HepG2 (cell line): ENCODE measurements around the gene C19orf33. TPM values are rescaled to one million over a fixed set of nuclear protein-coding genes. Genes with fewer than 3 reads are reported as not detected.

ENCODE experiments used
- CAMTA2 ChIP-seq: sonication (generic); formaldehyde crosslinking; IDR thresholded peaks from 2 replicates; pipeline ENCODE4 v1.4.0; 2020; ENCODE audit warnings: mild to moderate bottlenecking, missing genetic modification reagents, borderline replicate concordance
- CENPX ChIP-seq: sonication (generic); formaldehyde crosslinking; IDR thresholded peaks from 2 replicates; pipeline ENCODE4 v1.9.0; 2021; ENCODE audit warnings: mild to moderate bottlenecking, missing genetic modification reagents, moderate library complexity
- CREM ChIP-seq, 2 experiments: sonication (generic) in 1 of 2; formaldehyde crosslinking in 1 of 2; IDR thresholded peaks; 2 replicates each; pipeline versions ENCODE4 v1.4.0 to v1.6.1; 2016 to 2020; ENCODE audit warnings: antibody characterized with exemption in 1 of 2, mild to moderate bottlenecking in 1 of 2, missing genetic modification reagents in 1 of 2
- GABPB1 ChIP-seq: IDR thresholded peaks from 2 replicates; pipeline ENCODE4 v1.6.1; 2016; ENCODE audit warnings: mild to moderate bottlenecking, missing genetic modification reagents, moderate library complexity, missing compliant biosample characterization
- GLI4 ChIP-seq: sonication (generic); formaldehyde crosslinking; IDR thresholded peaks from 2 replicates; pipeline ENCODE4 v1.5.1; 2020; ENCODE audit warnings: missing genetic modification reagents, mild to moderate bottlenecking, moderate library complexity, borderline replicate concordance
- GPBP1L1 ChIP-seq: sonication (generic); formaldehyde crosslinking; IDR thresholded peaks from 2 replicates; pipeline ENCODE4 v1.5.0; 2020; ENCODE audit warnings: mild to moderate bottlenecking, missing genetic modification reagents
- MYNN ChIP-seq: sonication (generic); formaldehyde crosslinking; IDR thresholded peaks from 2 replicates; pipeline ENCODE4 v1.4.0; 2020; ENCODE audit warnings: mild to moderate bottlenecking, low read depth, missing genetic modification reagents
- NFKBIZ ChIP-seq: IDR thresholded peaks from 2 replicates; pipeline ENCODE4 v1.6.1; 2018; ENCODE audit warnings: missing genetic modification reagents, missing compliant biosample characterization
- PAXIP1 ChIP-seq: sonication (generic); formaldehyde crosslinking; conservative IDR thresholded peaks from 2 replicates; pipeline ENCODE4 v1.4.0; 2020; ENCODE audit warnings: mild to moderate bottlenecking, missing genetic modification reagents, moderate library complexity
- RAD21 ChIP-seq: fragments of 450-650 bp; formaldehyde crosslinking; IDR thresholded peaks from 2 replicates; pipeline ENCODE4 v1.5.0; 2020; ENCODE audit warnings: mild to moderate bottlenecking
- SP4 ChIP-seq: sonication (generic); formaldehyde crosslinking; IDR thresholded peaks from 2 replicates; pipeline ENCODE4 v1.8.1; 2023; ENCODE audit warnings: mild to moderate bottlenecking, missing genetic modification reagents
- TEAD2 ChIP-seq: sonication (generic); formaldehyde crosslinking; IDR thresholded peaks from 2 replicates; pipeline ENCODE4 v1.9.0; 2021; ENCODE audit warnings: missing genetic modification reagents
- ZNF562 ChIP-seq: sonication (generic); formaldehyde crosslinking; IDR thresholded peaks from 2 replicates; pipeline ENCODE4 v1.8.0; 2022; ENCODE audit warnings: missing genetic modification reagents, borderline replicate concordance
- ZNF644 ChIP-seq: IDR thresholded peaks from 2 replicates; pipeline ENCODE4 v1.6.1; 2016; ENCODE audit warnings: low read depth
- polyA plus RNA-seq, 8 experiments: library from polyadenylated mRNA; depleted of rRNA in 3 of 8; stranded (reverse) in 7 of 8; unstranded in 1 of 8; fragments of >200 nt; fragmentation: Illumina TruSeq in 4 of 8; extraction: Trizol in 4 of 8; gene quantifications; 2 replicates each; pipeline versions ENCODE4 v1.2.1 to v1.2.3, GENCODE V29; 2011 to 2016; ENCODE audit warnings: low read depth in 4 of 8, missing spikeins in 1 of 8, mixed read lengths in 1 of 8; ENCODE audit not compliant: insufficient read depth in 1 of 8
- total RNA-seq, 5 experiments: library from RNA; depleted of rRNA; stranded (reverse); fragments of >200 nt; fragmentation: Illumina TruSeq; extraction: Trizol; gene quantifications; 2 replicates each; pipeline ENCODE4 v1.2.3, GENCODE V29; 2016; ENCODE audit warnings: low read depth in 1 of 5
- TF ChIP-seq, protein P1 (sequence below): sonication (generic); formaldehyde crosslinking; IDR thresholded peaks from 2 replicates; pipeline ENCODE4 v1.4.0; 2020; ENCODE audit warnings: missing genetic modification reagents
- TF ChIP-seq, protein P2 (sequence below): sonication (generic); formaldehyde crosslinking; IDR thresholded peaks from 2 replicates; pipeline ENCODE4 v1.5.1; 2020; ENCODE audit warnings: mild to moderate bottlenecking, missing genetic modification reagents, borderline replicate concordance

The C19orf33 gene
- total and polyA plus RNA-seq, 2 of the 13 experiments (the other 11 are each of a cell fraction or from before 2014, with no cell fraction given), result 2.5 to 3.3 TPM

- TF ChIP-seq CREM (IDR thresholded peaks at IDR 0.05) (no peak), CREM (CRISPR knock-in tag; IDR thresholded peaks at IDR 0.05) (no peak), NFKBIZ (CRISPR knock-in tag) (no peak), CAMTA2 (CRISPR knock-in tag) (no peak), GPBP1L1 (CRISPR knock-in tag) (no peak), ZNF644 (CRISPR knock-in tag) (0 out of 2 replicates have a peak, but pooled peaks have one; percentile 10), MYNN (CRISPR knock-in tag) (no peak), RAD21 (no peak), ZNF562 (CRISPR knock-in tag) (no peak), SP4 (CRISPR knock-in tag) (peak; percentile 22; the same call in 1 of the 2 replicates), PAXIP1 (CRISPR knock-in tag) (peak; percentile 44; the same call in 1 of the 2 replicates), CENPX (CRISPR knock-in tag) (no peak), GABPB1 (no peak), GLI4 (CRISPR knock-in tag) (no peak), TEAD2 (CRISPR knock-in tag) (no peak)
- TF ChIP-seq, protein P1, sequence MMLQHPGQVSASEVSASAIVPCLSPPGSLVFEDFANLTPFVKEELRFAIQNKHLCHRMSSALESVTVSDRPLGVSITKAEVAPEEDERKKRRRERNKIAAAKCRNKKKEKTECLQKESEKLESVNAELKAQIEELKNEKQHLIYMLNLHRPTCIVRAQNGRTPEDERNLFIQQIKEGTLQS (CRISPR knock-in tag), result no peak
- TF ChIP-seq, protein P2, sequence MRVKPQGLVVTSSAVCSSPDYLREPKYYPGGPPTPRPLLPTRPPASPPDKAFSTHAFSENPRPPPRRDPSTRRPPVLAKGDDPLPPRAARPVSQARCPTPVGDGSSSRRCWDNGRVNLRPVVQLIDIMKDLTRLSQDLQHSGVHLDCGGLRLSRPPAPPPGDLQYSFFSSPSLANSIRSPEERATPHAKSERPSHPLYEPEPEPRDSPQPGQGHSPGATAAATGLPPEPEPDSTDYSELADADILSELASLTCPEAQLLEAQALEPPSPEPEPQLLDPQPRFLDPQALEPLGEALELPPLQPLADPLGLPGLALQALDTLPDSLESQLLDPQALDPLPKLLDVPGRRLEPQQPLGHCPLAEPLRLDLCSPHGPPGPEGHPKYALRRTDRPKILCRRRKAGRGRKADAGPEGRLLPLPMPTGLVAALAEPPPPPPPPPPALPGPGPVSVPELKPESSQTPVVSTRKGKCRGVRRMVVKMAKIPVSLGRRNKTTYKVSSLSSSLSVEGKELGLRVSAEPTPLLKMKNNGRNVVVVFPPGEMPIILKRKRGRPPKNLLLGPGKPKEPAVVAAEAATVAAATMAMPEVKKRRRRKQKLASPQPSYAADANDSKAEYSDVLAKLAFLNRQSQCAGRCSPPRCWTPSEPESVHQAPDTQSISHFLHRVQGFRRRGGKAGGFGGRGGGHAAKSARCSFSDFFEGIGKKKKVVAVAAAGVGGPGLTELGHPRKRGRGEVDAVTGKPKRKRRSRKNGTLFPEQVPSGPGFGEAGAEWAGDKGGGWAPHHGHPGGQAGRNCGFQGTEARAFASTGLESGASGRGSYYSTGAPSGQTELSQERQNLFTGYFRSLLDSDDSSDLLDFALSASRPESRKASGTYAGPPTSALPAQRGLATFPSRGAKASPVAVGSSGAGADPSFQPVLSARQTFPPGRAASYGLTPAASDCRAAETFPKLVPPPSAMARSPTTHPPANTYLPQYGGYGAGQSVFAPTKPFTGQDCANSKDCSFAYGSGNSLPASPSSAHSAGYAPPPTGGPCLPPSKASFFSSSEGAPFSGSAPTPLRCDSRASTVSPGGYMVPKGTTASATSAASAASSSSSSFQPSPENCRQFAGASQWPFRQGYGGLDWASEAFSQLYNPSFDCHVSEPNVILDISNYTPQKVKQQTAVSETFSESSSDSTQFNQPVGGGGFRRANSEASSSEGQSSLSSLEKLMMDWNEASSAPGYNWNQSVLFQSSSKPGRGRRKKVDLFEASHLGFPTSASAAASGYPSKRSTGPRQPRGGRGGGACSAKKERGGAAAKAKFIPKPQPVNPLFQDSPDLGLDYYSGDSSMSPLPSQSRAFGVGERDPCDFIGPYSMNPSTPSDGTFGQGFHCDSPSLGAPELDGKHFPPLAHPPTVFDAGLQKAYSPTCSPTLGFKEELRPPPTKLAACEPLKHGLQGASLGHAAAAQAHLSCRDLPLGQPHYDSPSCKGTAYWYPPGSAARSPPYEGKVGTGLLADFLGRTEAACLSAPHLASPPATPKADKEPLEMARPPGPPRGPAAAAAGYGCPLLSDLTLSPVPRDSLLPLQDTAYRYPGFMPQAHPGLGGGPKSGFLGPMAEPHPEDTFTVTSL (CRISPR knock-in tag), result no peak
Measured at GRCh38 chr19:38266981-38267597, 37.0 kb upstream of the C19orf33 start (continued).
